GM23248 (cell line): Measurements from ENCODE around the gene TNS3. TPM values are rescaled to one million over a fixed set of nuclear protein-coding genes. Genes with fewer than 3 reads are reported as not detected.

Experiments
- DNase-seq: peaks from one replicate; pipeline ENCODE4 v3.0.0-alpha.2; 2015
- H2AFZ ChIP-seq: fragments of 200-600 bp; sonication (generic); 2 replicates; pipeline ENCODE4 v1.6.1; 2016; ENCODE audit warnings: antibody characterized with exemption
- H3F3A ChIP-seq: fragments of 200-600 bp; sonication (generic); 2 replicates; pipeline ENCODE4 v1.6.1; 2016; ENCODE audit warnings: mild to moderate bottlenecking, antibody characterized with exemption, mixed run types; ENCODE audit not compliant: insufficient read depth
- H3K27ac ChIP-seq: fragments of 200-600 bp; sonication (generic); 2 replicates; pipeline ENCODE4 v1.5.1; 2016; ENCODE audit warnings: mild to moderate bottlenecking
- H3K27me3 ChIP-seq: fragments of 200-600 bp; sonication (generic); replicated peaks from 2 replicates; pipeline ENCODE4 v1.6.1; 2016; ENCODE audit warnings: mild to moderate bottlenecking; ENCODE audit not compliant: insufficient read depth
- H3K36me3 ChIP-seq: fragments of 200-600 bp; sonication (generic); 2 replicates; pipeline ENCODE4 v1.6.1; 2016; ENCODE audit warnings: low read depth, mild to moderate bottlenecking
- H3K4me1 ChIP-seq: fragments of 200-600 bp; sonication (generic); 2 replicates; pipeline ENCODE4 v1.6.1; 2016; ENCODE audit warnings: mild to moderate bottlenecking; ENCODE audit not compliant: insufficient read depth
- H3K4me2 ChIP-seq: fragments of 200-600 bp; sonication (generic); one replicate; pipeline ENCODE4 v1.6.1; 2016; ENCODE audit warnings: mild to moderate bottlenecking; ENCODE audit not compliant: unreplicated experiment
- H3K4me3 ChIP-seq: fragments of 200-600 bp; sonication (generic); 2 replicates; pipeline ENCODE4 v1.5.1; 2016; ENCODE audit warnings: mild to moderate bottlenecking
- H3K79me2 ChIP-seq: fragments of 200-600 bp; sonication (generic); 2 replicates; pipeline ENCODE4 v1.6.1; 2016; ENCODE audit warnings: mild to moderate bottlenecking; ENCODE audit not compliant: insufficient read depth
- H3K9ac ChIP-seq: fragments of 200-600 bp; sonication (generic); 2 replicates; pipeline ENCODE4 v1.6.1; 2016; ENCODE audit warnings: mild to moderate bottlenecking
- H3K9me2 ChIP-seq: fragments of 200-600 bp; sonication (generic); 2 replicates; pipeline ENCODE4 v1.6.1; 2016; ENCODE audit warnings: mixed run types, mild to moderate bottlenecking, moderate library complexity; ENCODE audit not compliant: insufficient read depth
- H3K9me3 ChIP-seq: fragments of 200-600 bp; sonication (generic); one replicate; pipeline ENCODE4 v1.6.1; 2017; ENCODE audit warnings: low read depth
- H4K20me1 ChIP-seq: fragments of 200-600 bp; sonication (generic); 2 replicates; pipeline ENCODE4 v1.6.0; 2016; ENCODE audit not compliant: insufficient read depth
- EZH2 ChIP-seq: fragments of 200-600 bp; sonication (generic); IDR thresholded peaks from 2 replicates; pipeline ENCODE4 v1.6.1; 2018; ENCODE audit warnings: antibody characterized with exemption, mild to moderate bottlenecking; ENCODE audit not compliant: insufficient read depth, poor library complexity, severe bottlenecking
- EZH2phosphoT487 ChIP-seq: fragments of 200-600 bp; sonication (generic); IDR thresholded peaks from 2 replicates; pipeline ENCODE4 v1.6.1; 2018; ENCODE audit warnings: antibody characterized with exemption, moderate library complexity, mild to moderate bottlenecking, low read depth; ENCODE audit not compliant: insufficient read depth
- WGBS, 2 experiments: methylation state at CpG; one replicate each; pipeline ENCODE4 v1.1.6; 2015 to 2017; ENCODE audit warnings: low lambda C conversion rate in 2 of 2, low coverage in 1 of 2; ENCODE audit errors: missing lambda C conversion rate in 2 of 2; 5-methylcytosine and 5-hydroxymethylcytosine counted together
- in situ Hi-C: fragments of 300-500 bp; cut with MboI; formaldehyde crosslinking; loops from 2 replicates; pipeline ENCODE4 v1.15.0; 2020
- polyA plus RNA-seq: library from polyadenylated mRNA; unstranded; fragments of >200 nt; fragmentation: Nextera tagmentation; extraction: Ambion mirVana; gene quantifications from 2 replicates; pipeline ENCODE4 v1.2.1, GENCODE V29; 2016
- total RNA-seq: library from RNA; depleted of rRNA; stranded (reverse); fragments of >200 nt; shearing (Covaris generic); gene quantifications from 2 replicates; pipeline ENCODE4 v1.2.3, GENCODE V29; 2014

TNS3 gene
- total and polyA plus RNA-seq, 2 experiments from 2014 or later: 18.6 to 47.0 TPM

DNA sequence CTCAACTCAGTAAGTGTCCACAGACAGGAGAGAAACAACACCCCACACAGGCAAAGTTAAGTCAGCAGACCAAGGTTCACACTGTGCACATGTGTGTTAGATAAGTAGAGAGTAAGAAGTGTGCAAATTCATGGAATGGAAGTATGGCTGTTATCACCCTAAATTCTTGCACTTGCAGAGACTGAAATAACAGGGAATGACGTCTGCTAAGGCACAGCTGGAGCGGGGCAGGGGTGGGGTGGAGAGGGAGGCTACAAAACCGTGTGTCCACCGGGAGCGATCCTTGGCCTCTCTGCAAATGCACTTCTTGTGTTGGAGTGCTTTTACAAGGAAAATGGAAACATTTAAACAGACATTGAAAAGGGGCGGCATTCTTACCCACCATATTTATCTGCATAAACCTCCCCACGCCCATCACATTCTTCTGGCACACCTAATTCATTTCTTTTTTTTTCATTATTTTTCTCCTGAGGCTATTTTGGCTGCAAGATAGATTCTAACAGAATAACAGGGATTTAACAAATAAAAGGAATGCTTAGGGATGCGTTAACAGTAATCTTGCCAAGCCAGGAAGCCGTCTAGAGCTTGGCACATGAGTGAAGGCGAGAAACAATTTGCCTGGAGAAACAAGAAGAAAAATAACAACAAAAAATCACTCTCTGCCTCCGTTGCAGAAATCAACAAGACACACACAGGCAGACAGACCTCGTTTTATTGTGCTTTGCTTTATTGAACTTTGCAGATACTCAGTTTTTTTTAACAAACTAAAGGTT, 30.1 kb downstream of the TNS3 start:
- Histone ChIP-seq H3K4me3 (no peak overlapping the region), H2AFZ (no peak overlapping the region), H4K20me1 (no peaks in the 10 kb centered on the region), H3K9me3 (no peaks in the 10 kb centered on the region), H3K27me3 (no peaks in the 10 kb centered on the region), H3K4me2 (peak overlapping the region; percentile 50), H3K4me1 (peaks cover 26% of the 10 kb centered on the region), H3K36me3 (no peaks in the 10 kb centered on the region), H3F3A (peaks cover 21% of the 10 kb centered on the region), H3K9ac (peak overlapping the region; percentile 39; the same call in 1 of the 2 replicates), H3K9me2 (no peaks in the 10 kb centered on the region), H3K79me2 (peaks cover 31% of the 10 kb centered on the region), H3K27ac (peak overlapping the region; percentile 67)
- TF ChIP-seq EZH2 (no peak), EZH2phosphoT487 (no peak)
- WGBS, 2 experiments: 49 to 50% methylated on average over 12 of the region's 12 CpGs
- peak; percentile 17 for DNase-seq
- in situ Hi-C loops: no loop called here

- peak; percentile 68 for DNase-seq
- H3K9me3 ChIP-seq: no peaks in the 10 kb centered on the region
Observed at GRCh38 chr7:47550788-47551470, 31.0 kb downstream of the TNS3 start.

GRCh38 chr7:47549916-47550315, 32.0 kb downstream of the TNS3 start:
- TF ChIP-seq EZH2 (no peak), EZH2phosphoT487 (no peak)
- in situ Hi-C loops: no loop called here
- 85 to 86% methylated on average over 8 of the region's 8 CpGs for WGBS, 2 experiments

More at GRCh38 chr7:47550788-47551470, 31.0 kb downstream of the TNS3 start:
- Histone ChIP-seq H3F3A (peaks cover 21% of the 10 kb centered on the region), H3K79me2 (peaks cover 27% of the 10 kb centered on the region), H3K9ac (no peak overlapping the region), H3K4me1 (peaks cover 18% of the 10 kb centered on the region), H2AFZ (no peak overlapping the region), H3K27me3 (no peaks in the 10 kb centered on the region), H3K36me3 (no peaks in the 10 kb centered on the region), H3K27ac (no peak overlapping the region), H3K4me3 (no peak overlapping the region), H4K20me1 (no peaks in the 10 kb centered on the region), H3K4me2 (no peak overlapping the region), H3K9me2 (no peaks in the 10 kb centered on the region)
- 64 to 68% methylated on average over 11 of the region's 11 CpGs for WGBS, 2 experiments
- no peak for TF ChIP-seq EZH2
- TF ChIP-seq EZH2phosphoT487: no peak
- in situ Hi-C loops: no loop called here

GRCh38 chr7:47549397-47549796, 32.5 kb downstream of the TNS3 start:
- Histone ChIP-seq H3K9me3 (no peaks in the 10 kb centered on the region), H3K79me2 (peaks cover 23% of the 10 kb centered on the region), H3K9ac (no peak overlapping the region), H3K4me3 (no peak overlapping the region), H3K4me2 (no peak overlapping the region), H3F3A (peaks cover 21% of the 10 kb centered on the region), H3K4me1 (peaks cover 18% of the 10 kb centered on the region), H2AFZ (no peak overlapping the region), H3K27me3 (no peaks in the 10 kb centered on the region), H3K27ac (no peak overlapping the region), H3K9me2 (no peaks in the 10 kb centered on the region), H3K36me3 (no peaks in the 10 kb centered on the region), H4K20me1 (no peaks in the 10 kb centered on the region)
- in situ Hi-C loops: no loop called here
- DNase-seq: no peak
- TF ChIP-seq EZH2 (no peak), EZH2phosphoT487 (no peak)
- WGBS, 2 experiments: 93 to 94% methylated on average over 6 of the region's 6 CpGs

More at GRCh38 chr7:47549916-47550315, 32.0 kb downstream of the TNS3 start:
- H3F3A ChIP-seq: peaks cover 21% of the 10 kb centered on the region
- no peak overlapping the region for H2AFZ ChIP-seq
- no peaks in the 10 kb centered on the region for H3K27me3 ChIP-seq
- no peaks in the 10 kb centered on the region for H3K36me3 ChIP-seq
- H3K4me2 ChIP-seq: no peak overlapping the region
- H3K9ac ChIP-seq: no peak overlapping the region
- no peaks in the 10 kb centered on the region for H4K20me1 ChIP-seq
- H3K27ac ChIP-seq: no peak overlapping the region
- H3K9me2 ChIP-seq: no peaks in the 10 kb centered on the region
- peaks cover 23% of the 10 kb centered on the region for H3K79me2 ChIP-seq
- DNase-seq: no peak
- no peaks in the 10 kb centered on the region for H3K9me3 ChIP-seq
- no peak overlapping the region for H3K4me3 ChIP-seq
- peaks cover 18% of the 10 kb centered on the region for H3K4me1 ChIP-seq
